Progenitor cell of endocrine pancreas (in vitro differentiated cells): ENCODE data around the gene CAMKMT. TPM values are rescaled to one million over a fixed set of nuclear protein-coding genes. Genes with fewer than 3 reads are reported as not detected.

Source experiments
- DNase-seq: peaks from one replicate; pipeline ENCODE4 v3.0.0; 2021; ENCODE audit warnings: low spot score; ENCODE audit not compliant: unreplicated experiment
- H3K27ac Mint-ChIP-seq: 2 replicates; pipeline ENCODE4 v1.8.0; 2021; ENCODE audit warnings: mild to moderate bottlenecking, moderate library complexity, mixed read lengths
- H3K27me3 Mint-ChIP-seq: 2 replicates; pipeline ENCODE4 v1.8.0; 2021; ENCODE audit warnings: mixed read lengths
- H3K36me3 Mint-ChIP-seq: 2 replicates; pipeline ENCODE4 v1.8.0; 2022; ENCODE audit warnings: mixed read lengths; ENCODE audit not compliant: insufficient read depth
- H3K4me1 Mint-ChIP-seq: 2 replicates; pipeline ENCODE4 v1.8.0; 2021; ENCODE audit warnings: low read depth, mixed read lengths
- H3K4me3 Mint-ChIP-seq: 2 replicates; pipeline ENCODE4 v1.8.0; 2021; ENCODE audit warnings: low read depth, mild to moderate bottlenecking, moderate library complexity, mixed read lengths
- H3K9me3 Mint-ChIP-seq: 2 replicates; pipeline ENCODE4 v1.8.0; 2021; ENCODE audit warnings: low read depth, mixed read lengths
- CTCF ChIP-seq: fragments of 200-600 bp; sonication (generic); IDR thresholded peaks from one replicate; pipeline ENCODE4 v1.5.0; 2021; ENCODE audit warnings: antibody characterized with exemption, mild to moderate bottlenecking; ENCODE audit not compliant: unreplicated experiment
- total RNA-seq: library from RNA; stranded (reverse); gene quantifications from 2 replicates; pipeline ENCODE4 v1.2.1, GENCODE V29; 2021

CAMKMT gene
- total RNA-seq, 1 donor from 2014 or later = 20.3 TPM

GRCh38 chr2:44545005-44545404 is 183.3 kb downstream of the CAMKMT start:
- Mint-ChIP-seq H3K4me3 (no peak overlapping the region), H3K9me3 (no peaks in the 10 kb centered on the region), H3K36me3 (peaks cover 4% of the 10 kb centered on the region), H3K4me1 (peaks cover 15% of the 10 kb centered on the region), H3K27ac (no peak overlapping the region), H3K27me3 (no peaks in the 10 kb centered on the region)
- no peak for DNase-seq
- no peak for TF ChIP-seq CTCF

GRCh38 chr2:44546459-44547127 is 184.8 kb downstream of the CAMKMT start:
- Mint-ChIP-seq H3K9me3 (no peaks in the 10 kb centered on the region), H3K27me3 (no peaks in the 10 kb centered on the region), H3K27ac (no peak overlapping the region), H3K4me3 (no peak overlapping the region), H3K4me1 (peaks cover 15% of the 10 kb centered on the region), H3K36me3 (peaks cover 4% of the 10 kb centered on the region)
- DNase-seq = no peak
- no peak for TF ChIP-seq CTCF

DNA sequence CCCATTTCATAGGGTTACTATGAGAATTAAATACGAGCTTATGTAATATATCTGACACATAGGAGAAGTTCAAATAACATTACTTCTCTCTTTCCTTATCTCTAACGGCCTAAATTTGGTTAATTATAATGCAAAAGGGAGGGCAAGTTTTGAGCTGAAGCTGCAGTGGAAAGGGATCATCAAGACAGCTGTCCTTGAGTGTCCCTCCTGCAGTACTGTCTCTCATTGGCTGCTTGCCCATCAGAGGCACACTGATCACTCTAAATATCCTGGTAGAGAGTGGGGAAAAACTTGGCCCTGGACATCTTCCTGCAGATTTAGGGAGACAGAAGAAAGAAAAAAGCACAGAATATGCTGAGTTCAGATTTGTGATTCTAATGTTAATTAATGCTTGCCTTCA is 186.0 kb downstream of the CAMKMT start:
- Mint-ChIP-seq H3K27me3 (no peaks in the 10 kb centered on the region), H3K27ac (no peak overlapping the region), H3K9me3 (no peaks in the 10 kb centered on the region), H3K4me3 (no peak overlapping the region), H3K4me1 (peaks cover 15% of the 10 kb centered on the region), H3K36me3 (peaks cover 6% of the 10 kb centered on the region)
- no peak for DNase-seq
- TF ChIP-seq CTCF = no peak

GRCh38 chr2:44548221-44549098 is 186.7 kb downstream of the CAMKMT start:
- H3K36me3 Mint-ChIP-seq = peaks cover 6% of the 10 kb centered on the region
- no peak for TF ChIP-seq CTCF
- H3K4me3 Mint-ChIP-seq = no peak overlapping the region
- H3K27ac Mint-ChIP-seq = no peak overlapping the region
- H3K9me3 Mint-ChIP-seq = no peaks in the 10 kb centered on the region
- DNase-seq = no peak
- peaks cover 15% of the 10 kb centered on the region for H3K4me1 Mint-ChIP-seq
- no peaks in the 10 kb centered on the region for H3K27me3 Mint-ChIP-seq

DNA sequence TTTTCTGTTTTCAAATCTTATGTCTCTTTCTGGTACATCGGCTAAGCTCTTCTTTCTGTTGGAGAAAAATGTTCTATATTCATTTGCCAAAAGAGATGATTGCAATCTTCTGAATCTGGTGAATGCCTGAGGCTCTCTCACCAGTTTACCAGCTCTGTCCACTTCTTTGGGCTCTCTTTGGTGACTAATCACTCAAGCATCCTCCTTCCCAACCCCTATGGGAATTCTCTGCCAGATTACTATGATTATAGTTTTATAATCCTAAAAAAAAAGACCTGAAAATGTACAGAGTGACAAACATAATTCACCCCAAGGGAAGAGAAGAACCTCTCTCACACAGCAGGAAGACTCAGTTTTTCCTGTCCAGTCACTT is 187.3 kb downstream of the CAMKMT start:
- Mint-ChIP-seq H3K27ac (no peak overlapping the region), H3K36me3 (peaks cover 6% of the 10 kb centered on the region), H3K9me3 (no peaks in the 10 kb centered on the region), H3K4me3 (no peak overlapping the region), H3K27me3 (no peaks in the 10 kb centered on the region), H3K4me1 (peaks cover 12% of the 10 kb centered on the region)
- TF ChIP-seq CTCF = no peak
- no peak for DNase-seq
